ENCODE data around the gene RCAN2.

Gene RCAN2

GRCh38 chr6:46507426-46507825 lies 16.2 kb upstream of the RCAN2 start:
- TF ChIP-seq ZFX (IDR thresholded peaks at IDR 0.05) (no peak), CTCF (conservative IDR thresholded peaks at IDR 0.05) (no peak)
- no peak overlapping the region for H3K27ac ChIP-seq

GRCh38 chr6:46505693-46506512 lies 14.7 kb upstream of the RCAN2 start:
- TF ChIP-seq CTCF (conservative IDR thresholded peaks at IDR 0.05) (no peak), ZFX (IDR thresholded peaks at IDR 0.05) (no peak)
- no peak overlapping the region for H3K27ac ChIP-seq

GRCh38 chr6:46504242-46504641 lies 13.0 kb upstream of the RCAN2 start:
- TF ChIP-seq ZFX (IDR thresholded peaks at IDR 0.05) (no peak), CTCF (conservative IDR thresholded peaks at IDR 0.05) (no peak)
- H3K27ac ChIP-seq, result no peak overlapping the region

- TF ChIP-seq ZFX (IDR thresholded peaks at IDR 0.05) (no peak), CTCF (conservative IDR thresholded peaks at IDR 0.05) (no peak)
- H3K27ac ChIP-seq, result no peak overlapping the region
These were observed 11.4 kb upstream of the RCAN2 start for GRCh38 chr6:46502486-46503119.

GRCh38 chr6:46501136-46502089 lies 10.2 kb upstream of the RCAN2 start:
- no peak overlapping the region for H3K27ac ChIP-seq
- no peak for TF ChIP-seq ZFX (IDR thresholded peaks at IDR 0.05)
- no peak for TF ChIP-seq CTCF (conservative IDR thresholded peaks at IDR 0.05)

GRCh38 chr6:46500382-46500781 lies 9.1 kb upstream of the RCAN2 start:
- no peak overlapping the region for H3K27ac ChIP-seq
- TF ChIP-seq CTCF (conservative IDR thresholded peaks at IDR 0.05) (no peak), ZFX (IDR thresholded peaks at IDR 0.05) (no peak)
